HepG2 (cell line): Measurements from ENCODE around the gene ZBED6. TPM values are rescaled to one million over a fixed set of nuclear protein-coding genes. Genes with fewer than 3 reads are reported as not detected.

Experiments
- AHR ChIP-seq: IDR thresholded peaks from 2 replicates; pipeline ENCODE4 v1.6.1; 2018; ENCODE audit warnings: missing genetic modification reagents, missing compliant biosample characterization
- GZF1 ChIP-seq: sonication (generic); formaldehyde crosslinking; IDR thresholded peaks from 2 replicates; pipeline ENCODE4 v1.5.1; 2020; ENCODE audit warnings: mild to moderate bottlenecking, missing genetic modification reagents
- HMG20B ChIP-seq: conservative IDR thresholded peaks from 2 replicates; pipeline ENCODE4 v1.6.1; 2016; ENCODE audit warnings: missing genetic modification reagents, missing compliant biosample characterization
- MEF2D ChIP-seq: sonication (generic); formaldehyde crosslinking; IDR thresholded peaks from 2 replicates; pipeline ENCODE4 v1.5.1; 2020; ENCODE audit warnings: mild to moderate bottlenecking, missing genetic modification reagents
- PAF1 ChIP-seq: IDR thresholded peaks from 2 replicates; pipeline ENCODE4 v1.6.1; 2016; ENCODE audit warnings: missing genetic modification reagents, missing compliant biosample characterization
- POLR2G ChIP-seq: fragments of 200-400 bp; formaldehyde crosslinking; IDR thresholded peaks from 2 replicates; pipeline ENCODE4 v1.6.1; 2018; ENCODE audit warnings: mild to moderate bottlenecking, low read depth, low read length, moderate library complexity
- REXO4 ChIP-seq: sonication (generic); formaldehyde crosslinking; IDR thresholded peaks from 2 replicates; pipeline ENCODE4 v1.8.0; 2022; ENCODE audit warnings: missing genetic modification reagents, mild to moderate bottlenecking, borderline replicate concordance
- SMAD3 ChIP-seq: sonication (generic); formaldehyde crosslinking; IDR thresholded peaks from 2 replicates; pipeline ENCODE4 v1.4.0; 2020; ENCODE audit warnings: missing genetic modification reagents
- SMYD3 ChIP-seq: sonication (generic); formaldehyde crosslinking; IDR thresholded peaks from 2 replicates; pipeline ENCODE4 v1.8.1; 2023; ENCODE audit warnings: mild to moderate bottlenecking, missing genetic modification reagents
- ZNF138 ChIP-seq: sonication (generic); formaldehyde crosslinking; IDR thresholded peaks from 2 replicates; pipeline ENCODE4 v1.5.0; 2020; ENCODE audit warnings: mild to moderate bottlenecking, low read depth, missing genetic modification reagents
- ZNF142 ChIP-seq: sonication (generic); formaldehyde crosslinking; IDR thresholded peaks from 2 replicates; pipeline ENCODE4 v1.4.0; 2020; ENCODE audit warnings: missing genetic modification reagents
- ZNF503 ChIP-seq: sonication (generic); formaldehyde crosslinking; IDR thresholded peaks from 2 replicates; pipeline ENCODE4 v1.4.0; 2020; ENCODE audit warnings: missing genetic modification reagents
- ZNF704 ChIP-seq: sonication (generic); formaldehyde crosslinking; IDR thresholded peaks from 2 replicates; pipeline ENCODE4 v1.8.1; 2023; ENCODE audit warnings: mild to moderate bottlenecking, inconsistent platforms, moderate library complexity, missing genetic modification reagents, borderline replicate concordance
- ZNF710 ChIP-seq: sonication (generic); formaldehyde crosslinking; IDR thresholded peaks from 2 replicates; pipeline ENCODE4 v1.5.0; 2020; ENCODE audit warnings: mild to moderate bottlenecking, missing genetic modification reagents, borderline replicate concordance
- ZNF773 ChIP-seq: sonication (generic); formaldehyde crosslinking; IDR thresholded peaks from 2 replicates; pipeline ENCODE4 v1.4.0; 2020; ENCODE audit warnings: missing genetic modification reagents, borderline replicate concordance
- ZNF788 ChIP-seq: sonication (generic); formaldehyde crosslinking; IDR thresholded peaks from 2 replicates; pipeline ENCODE4 v1.5.0; 2020; ENCODE audit warnings: mild to moderate bottlenecking, missing genetic modification reagents, borderline replicate concordance
- ZNF850 ChIP-seq: sonication (generic); formaldehyde crosslinking; conservative IDR thresholded peaks from 2 replicates; pipeline ENCODE4 v1.9.0; 2021; ENCODE audit warnings: mild to moderate bottlenecking, missing genetic modification reagents
- ZNF879 ChIP-seq: sonication (generic); formaldehyde crosslinking; IDR thresholded peaks from 2 replicates; pipeline ENCODE4 v1.8.1; 2023; ENCODE audit warnings: missing genetic modification reagents
- polyA plus RNA-seq, 8 experiments: library from polyadenylated mRNA; depleted of rRNA in 3 of 8; stranded (reverse) in 7 of 8; unstranded in 1 of 8; fragments of >200 nt; fragmentation: Illumina TruSeq in 4 of 8; extraction: Trizol in 4 of 8; gene quantifications; 2 replicates each; pipeline versions ENCODE4 v1.2.1 to v1.2.3, GENCODE V29; 2011 to 2016; ENCODE audit warnings: low read depth in 4 of 8, missing spikeins in 1 of 8, mixed read lengths in 1 of 8; ENCODE audit not compliant: insufficient read depth in 1 of 8
- total RNA-seq, 5 experiments: library from RNA; depleted of rRNA; stranded (reverse); fragments of >200 nt; fragmentation: Illumina TruSeq; extraction: Trizol; gene quantifications; 2 replicates each; pipeline ENCODE4 v1.2.3, GENCODE V29; 2016; ENCODE audit warnings: low read depth in 1 of 5

ZBED6 gene
- total and polyA plus RNA-seq, 2 of the 13 experiments (the other 11 are each of a cell fraction or from before 2014, with no cell fraction given), result 9.3 to 12.5 TPM

GRCh38 chr1:203795441-203796235, at the start of gene ZBED6, which contains the start of gene ZC3H11A (continued):
- peak; percentile 71; the same call in 1 of the 2 replicates for TF ChIP-seq SMAD3 (CRISPR knock-in tag)
- no peak for TF ChIP-seq AHR (CRISPR knock-in tag)
- peak; percentile 83 for TF ChIP-seq POLR2G
- 0 out of 2 replicates have a peak, but pooled peaks have one; percentile 38 for TF ChIP-seq ZNF503 (CRISPR knock-in tag)
- TF ChIP-seq MEF2D (CRISPR knock-in tag), result peak; percentile 60
- peak; percentile 80; the same call in 1 of the 2 replicates for TF ChIP-seq ZNF138 (CRISPR knock-in tag)
- no peak for TF ChIP-seq ZNF850 (CRISPR knock-in tag)
- TF ChIP-seq ZNF879, result no peak
- no peak for TF ChIP-seq REXO4 (CRISPR knock-in tag)
- 0 out of 2 replicates have a peak, but pooled peaks have one; percentile 25 for TF ChIP-seq HMG20B
- peak; percentile 80; the same call in 1 of the 2 replicates for TF ChIP-seq ZNF788 (CRISPR knock-in tag)
- TF ChIP-seq SMYD3 (CRISPR knock-in tag), result no peak
- no peak for TF ChIP-seq ZNF704
- peak; percentile 34; the same call in 1 of the 2 replicates for TF ChIP-seq ZNF710 (CRISPR knock-in tag)
- no peak; the same call in 1 of the 2 replicates for TF ChIP-seq ZNF773 (CRISPR knock-in tag)
- peak; percentile 37; the same call in 1 of the 2 replicates for TF ChIP-seq GZF1
- no peak for TF ChIP-seq ZNF142
- no peak for TF ChIP-seq PAF1 (CRISPR knock-in tag)
